ENCODE measurements around the gene HHATL. TPM values are rescaled to one million over a fixed set of nuclear protein-coding genes. Genes with fewer than 3 reads are reported as not detected.

The HHATL gene
- polyA plus RNA-seq, 4 donors = 0.43 to 0.74 (median 0.50) TPM

DNA sequence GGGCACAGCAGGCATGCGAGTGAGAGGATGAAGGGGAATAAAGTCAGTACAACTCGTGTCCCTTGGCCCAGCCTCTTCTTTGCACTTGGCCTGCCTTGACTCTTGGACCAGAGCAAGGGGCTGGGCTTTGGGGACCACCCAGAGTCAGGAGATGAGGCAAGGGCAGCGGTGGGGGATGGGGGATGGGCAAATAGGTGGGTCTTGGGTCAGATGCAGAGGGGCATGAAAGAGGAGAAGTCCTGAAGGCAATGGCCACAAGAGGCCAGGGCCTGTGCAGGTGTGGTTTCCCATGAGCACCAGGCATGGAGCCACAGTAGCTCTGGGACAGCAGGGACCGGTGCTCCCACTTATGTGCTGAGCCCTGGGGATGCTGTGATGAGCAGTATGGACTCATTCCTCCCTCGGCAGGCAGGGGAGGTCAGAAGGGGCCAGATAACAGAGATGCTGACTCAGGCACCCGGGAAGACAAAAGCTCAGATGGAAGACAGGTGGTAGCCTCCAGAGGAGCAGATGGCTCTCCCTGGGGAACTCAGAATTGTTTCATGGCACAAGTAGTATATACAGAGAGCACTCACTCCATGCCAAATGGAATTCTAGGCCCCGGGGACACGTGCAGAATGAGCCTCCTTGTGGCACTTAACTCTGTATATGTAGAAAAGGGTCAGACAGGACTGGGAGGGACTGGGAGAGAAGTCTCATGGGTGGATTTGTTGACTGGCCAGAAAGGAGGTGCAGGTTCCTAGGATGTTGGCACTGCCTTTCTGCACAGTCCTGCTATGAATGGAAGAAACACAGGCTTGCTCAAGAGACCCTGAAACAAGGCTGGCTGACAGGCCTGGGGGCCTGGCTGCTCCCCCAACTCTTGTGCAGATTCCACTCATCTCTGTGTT is 34.8 kb downstream of the HHATL start:
- no peak for DNase-seq (ENCODE audit: low read depth in 4 of 4, low spot score in 2 of 4)

DNA sequence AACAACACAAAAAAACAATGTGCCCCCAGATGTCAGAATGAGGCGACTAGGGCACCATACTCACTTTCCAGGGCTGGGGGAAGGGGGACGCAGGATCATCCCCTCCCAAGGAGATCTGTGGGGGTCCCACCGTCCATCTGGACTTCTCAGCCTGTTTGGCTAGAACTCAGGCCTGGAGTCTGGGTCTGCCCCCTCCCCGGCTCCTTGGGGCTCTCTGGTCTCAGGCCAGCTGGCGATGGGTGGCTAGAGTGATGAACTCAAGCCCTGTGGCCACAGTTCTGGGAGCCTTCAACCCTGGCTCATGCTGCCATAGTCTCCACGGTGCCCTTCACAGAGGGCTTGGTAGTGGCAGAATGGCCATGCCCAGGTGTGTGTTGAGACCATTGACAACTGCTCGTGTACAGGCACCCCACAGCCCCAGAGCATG is 35.5 kb downstream of the HHATL start:
- DNase-seq (ENCODE audit: low read depth in 4 of 4, low spot score in 2 of 4) = no peak

DNA sequence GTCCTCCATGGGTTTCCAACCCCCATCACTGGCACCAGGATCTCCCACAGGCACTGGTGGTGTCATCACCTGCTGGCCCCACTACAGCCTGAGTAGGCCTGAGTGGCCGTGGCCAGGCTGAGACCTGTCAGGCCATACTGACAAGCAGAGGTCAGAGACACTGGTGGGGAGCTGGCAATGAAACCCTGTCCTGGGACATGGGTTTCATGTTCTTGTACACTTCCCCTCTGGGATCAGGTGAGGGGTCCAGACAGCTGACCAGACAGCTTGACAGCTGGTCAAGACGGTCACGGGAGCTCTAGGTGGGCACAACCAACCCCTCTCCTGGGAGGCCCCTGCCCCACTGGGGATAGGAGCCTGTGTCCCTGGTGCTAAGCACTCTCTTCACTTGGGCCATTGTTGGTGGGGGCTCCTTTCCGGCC is 36.0 kb downstream of the HHATL start:
- no peak for DNase-seq (ENCODE audit: low read depth in 4 of 4, low spot score in 2 of 4)

DNA sequence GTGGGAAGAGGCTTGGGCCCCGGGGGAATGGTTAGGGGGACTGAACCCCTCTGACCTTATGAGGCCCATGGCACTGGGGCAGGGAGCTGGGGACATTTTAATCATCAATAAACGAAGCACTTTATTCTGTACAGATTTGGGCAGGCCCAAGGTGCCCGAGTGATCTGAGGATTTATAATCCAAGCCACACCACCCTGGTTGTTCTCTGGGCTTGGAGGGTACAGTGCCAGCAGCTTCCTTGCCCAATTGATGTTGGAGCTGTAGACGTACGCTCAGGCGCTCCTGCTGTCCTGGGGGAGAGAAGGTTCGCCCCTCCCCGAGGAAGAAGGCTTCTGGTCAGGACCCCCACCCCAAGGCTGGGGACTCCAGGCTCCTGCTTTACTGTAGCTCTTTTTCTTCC is 36.6 kb downstream of the HHATL start:
- DNase-seq (ENCODE audit: low read depth in 4 of 4, low spot score in 2 of 4) = no peak

DNA sequence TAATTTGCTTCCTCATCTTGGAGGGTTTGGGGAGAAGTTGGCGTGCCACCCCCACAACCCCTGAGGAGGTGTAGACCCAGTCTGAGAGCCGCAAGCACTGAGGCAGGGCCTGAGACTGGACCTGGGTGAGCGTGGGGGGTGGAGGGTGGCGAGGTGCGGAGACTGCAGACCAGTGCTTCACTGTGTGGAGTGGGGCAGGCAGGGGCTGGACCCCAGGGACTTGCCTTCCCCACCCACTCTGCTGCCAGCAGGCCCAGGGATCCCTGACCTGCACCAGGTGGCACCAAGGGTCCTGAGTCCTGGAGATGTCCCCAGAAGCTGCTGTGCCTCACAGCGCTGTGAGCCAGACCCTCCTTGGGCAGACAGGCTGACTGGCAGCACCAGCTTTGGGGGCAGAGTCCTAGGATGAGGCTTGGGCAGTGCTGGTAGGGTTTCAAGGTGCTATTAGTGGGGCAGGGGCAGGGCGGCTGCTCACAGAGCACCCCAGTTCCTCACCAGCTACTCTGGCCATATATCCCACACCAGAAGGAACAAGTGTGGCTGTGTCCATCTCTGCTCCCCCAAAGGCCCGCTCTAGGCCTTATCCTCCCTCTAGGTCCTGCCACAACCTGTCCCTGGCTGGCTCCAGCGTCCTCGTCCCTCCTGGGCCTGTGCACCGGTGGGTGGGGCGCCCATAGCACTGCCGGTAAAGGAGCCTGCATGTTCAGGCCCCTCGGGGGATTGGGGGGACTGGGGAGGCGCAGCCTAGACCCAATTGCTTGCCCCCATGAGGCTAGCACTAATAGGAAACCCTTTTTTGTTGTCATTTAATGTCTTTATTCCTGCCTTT is 37.3 kb downstream of the HHATL start:
- DNase-seq (ENCODE audit: low read depth in 4 of 4, low spot score in 2 of 4) = no peak

DNA sequence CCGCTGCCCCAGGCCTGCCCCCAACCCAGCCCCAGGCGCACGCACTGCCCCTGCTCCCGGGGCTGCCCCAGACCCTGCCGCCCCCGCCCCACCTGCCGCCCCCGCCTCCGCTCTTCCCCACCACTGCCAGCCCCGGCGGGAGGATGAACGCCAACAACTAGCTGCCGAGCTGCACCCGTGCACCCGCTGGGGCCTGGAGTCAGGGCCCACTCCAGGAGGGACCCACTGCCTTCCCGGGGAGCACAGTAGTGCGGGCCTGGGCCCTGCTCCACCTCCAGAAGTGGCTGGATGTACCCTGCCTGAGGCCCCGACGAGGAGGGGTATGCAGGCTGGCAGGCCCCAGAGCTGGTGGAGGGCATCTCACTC is 38.2 kb downstream of the HHATL start:
- no peak for DNase-seq (ENCODE audit: low read depth in 4 of 4, low spot score in 2 of 4)

DNA sequence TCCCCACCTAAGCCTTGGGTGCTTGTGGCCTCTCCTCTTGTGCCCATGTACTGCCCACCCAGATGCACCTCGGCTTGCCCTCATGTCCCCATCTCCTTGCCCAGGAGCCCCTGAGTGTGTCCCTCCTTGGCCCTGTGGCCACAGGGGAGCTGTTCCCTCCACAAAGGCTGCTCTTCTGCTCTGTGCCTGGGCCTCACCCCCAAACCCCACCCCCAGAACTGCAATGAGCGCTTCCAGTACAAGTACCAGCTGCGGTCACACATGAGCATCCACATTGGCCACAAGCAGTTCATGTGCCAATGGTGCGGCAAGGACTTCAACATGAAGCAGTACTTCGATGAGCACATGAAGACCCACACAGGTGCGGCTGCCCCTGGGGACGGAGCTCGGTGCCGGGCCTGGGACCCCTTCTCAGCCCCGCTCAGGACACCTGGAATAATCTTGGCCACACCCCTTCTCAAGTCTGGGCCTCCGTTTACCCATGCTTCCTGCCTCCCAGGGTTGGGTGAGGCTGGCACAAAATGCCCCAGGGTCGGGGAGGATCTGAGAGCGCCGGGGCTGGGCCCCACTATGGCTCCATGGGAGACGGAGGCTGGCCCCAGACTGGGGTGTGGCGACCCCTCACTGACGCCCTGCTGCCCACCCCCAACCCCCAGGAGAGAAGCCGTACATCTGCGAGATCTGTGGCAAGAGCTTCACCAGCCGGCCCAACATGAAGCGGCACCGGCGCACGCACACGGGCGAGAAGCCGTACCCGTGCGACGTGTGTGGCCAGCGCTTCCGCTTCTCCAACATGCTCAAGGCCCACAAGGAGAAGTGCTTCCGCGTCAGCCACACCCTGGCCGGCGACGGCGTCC is 38.8 kb downstream of the HHATL start:
- DNase-seq (ENCODE audit: low read depth in 4 of 4, low spot score in 2 of 4) = no peak

DNA sequence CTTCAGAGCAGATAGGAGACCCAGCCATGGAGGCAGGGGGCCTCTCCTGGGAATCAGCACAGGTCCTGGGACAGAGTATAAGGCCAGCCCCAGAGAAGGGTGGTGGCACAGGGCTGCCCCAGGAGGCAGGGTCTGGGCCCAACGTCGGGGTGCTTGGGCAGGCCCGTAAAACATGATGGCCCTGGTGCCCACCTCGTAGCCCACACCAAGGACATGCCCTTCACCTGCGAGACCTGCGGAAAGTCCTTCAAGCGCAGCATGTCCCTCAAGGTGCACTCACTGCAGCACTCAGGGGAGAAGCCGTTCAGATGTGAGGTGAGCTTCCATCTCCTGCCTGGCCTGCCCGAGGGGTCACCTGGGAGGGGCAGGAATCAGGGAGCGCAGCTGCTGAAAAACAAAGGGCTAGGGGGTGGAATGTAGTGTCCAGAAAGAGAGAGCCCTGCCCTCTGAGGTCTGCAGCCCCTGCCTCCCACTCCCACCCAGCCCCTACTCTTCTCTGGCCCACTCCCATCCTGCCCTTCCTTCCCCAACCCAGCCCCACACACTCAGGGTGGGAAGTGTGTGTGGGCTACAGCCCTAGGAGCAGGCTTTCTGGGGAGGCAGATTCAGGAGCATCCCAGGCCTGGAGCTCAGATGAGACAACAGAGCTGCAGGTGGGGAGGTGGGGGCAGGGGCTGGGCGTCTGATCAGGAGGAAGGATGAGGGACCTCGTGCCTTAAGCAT is 39.6 kb downstream of the HHATL start:
- DNase-seq (ENCODE audit: low read depth in 4 of 4, low spot score in 2 of 4) = no peak

DNA sequence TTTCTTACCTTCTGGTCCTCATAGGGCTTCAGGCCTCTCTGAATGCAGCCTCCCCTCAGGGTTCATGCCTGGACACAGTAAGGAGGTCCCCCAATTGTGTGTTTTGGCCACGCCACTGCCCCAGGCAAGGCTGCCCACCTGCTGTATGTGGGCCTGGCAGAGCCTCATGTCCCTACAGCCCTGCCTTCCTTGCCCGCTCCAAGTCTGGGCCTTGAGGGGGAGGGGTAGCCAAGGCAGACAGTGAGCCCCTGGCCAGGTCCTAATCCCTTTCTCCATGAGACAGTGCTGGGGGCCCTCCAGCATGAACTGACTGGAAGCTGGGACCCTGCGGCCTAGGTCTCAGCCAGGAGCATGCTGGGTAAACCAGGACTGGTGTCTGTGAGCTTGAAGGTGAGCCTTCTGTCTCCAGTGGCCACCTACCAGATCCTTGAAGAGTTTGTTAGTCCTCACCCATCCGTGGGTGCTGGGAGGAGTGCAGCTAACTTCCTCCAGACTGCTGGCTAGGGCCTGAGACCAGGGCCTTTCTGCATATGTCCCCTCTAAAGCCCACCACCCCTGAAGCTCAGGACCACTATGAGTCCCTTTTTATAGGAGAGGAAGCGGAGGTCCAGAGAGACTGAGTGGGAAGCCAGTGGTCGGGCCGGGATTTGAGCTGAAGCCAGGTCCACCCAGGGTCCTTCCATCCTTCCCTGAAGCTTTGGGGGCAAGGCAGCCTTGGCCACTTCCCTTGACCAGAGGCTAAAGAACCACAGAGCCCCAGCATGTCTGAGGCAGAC is 40.4 kb downstream of the HHATL start:
- no peak for DNase-seq (ENCODE audit: low read depth in 4 of 4, low spot score in 2 of 4)

DNA sequence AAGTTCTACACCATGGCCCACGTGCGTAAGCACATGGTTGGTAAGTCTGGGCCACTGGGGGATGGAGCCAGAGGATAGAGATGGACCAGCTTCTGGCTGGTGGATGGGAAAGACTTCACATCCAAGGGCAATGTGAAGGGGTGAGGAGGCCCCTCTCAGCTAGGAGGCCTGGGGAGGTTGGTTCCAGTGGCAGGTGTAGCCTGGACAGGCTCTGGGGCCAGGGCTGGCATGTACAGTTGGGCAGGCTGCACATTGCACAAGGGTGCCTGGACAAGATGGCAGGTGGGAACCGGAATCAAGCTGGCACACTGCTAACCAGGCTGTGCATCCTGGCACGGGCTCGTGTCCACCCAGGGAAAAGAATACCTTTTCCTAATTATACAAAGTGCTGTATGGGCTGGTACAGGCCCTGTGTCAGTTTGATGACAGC is 41.0 kb downstream of the HHATL start:
- no peak for DNase-seq (ENCODE audit: low read depth in 4 of 4, low spot score in 2 of 4)

DNA sequence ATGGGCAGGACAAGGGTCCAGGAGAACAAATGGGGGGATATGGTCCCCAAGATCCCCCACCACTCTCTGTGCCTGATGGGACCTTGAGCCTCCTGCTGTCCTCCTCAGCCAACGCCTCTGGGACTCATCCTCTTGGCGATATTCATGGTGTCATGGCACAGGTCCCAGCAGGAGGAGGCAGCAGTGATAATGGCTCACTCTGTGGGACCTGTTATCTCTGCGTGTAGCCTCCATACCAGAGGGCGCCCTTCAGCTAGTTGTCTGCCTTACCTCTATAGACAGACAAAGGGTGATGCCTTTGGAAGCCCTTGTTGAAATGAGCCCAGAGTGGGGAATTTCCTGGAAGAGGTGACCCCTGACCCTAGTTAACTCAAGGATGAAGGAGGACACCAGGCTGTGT is 41.7 kb downstream of the HHATL start:
- no peak for DNase-seq (ENCODE audit: low read depth in 4 of 4, low spot score in 2 of 4)

DNA sequence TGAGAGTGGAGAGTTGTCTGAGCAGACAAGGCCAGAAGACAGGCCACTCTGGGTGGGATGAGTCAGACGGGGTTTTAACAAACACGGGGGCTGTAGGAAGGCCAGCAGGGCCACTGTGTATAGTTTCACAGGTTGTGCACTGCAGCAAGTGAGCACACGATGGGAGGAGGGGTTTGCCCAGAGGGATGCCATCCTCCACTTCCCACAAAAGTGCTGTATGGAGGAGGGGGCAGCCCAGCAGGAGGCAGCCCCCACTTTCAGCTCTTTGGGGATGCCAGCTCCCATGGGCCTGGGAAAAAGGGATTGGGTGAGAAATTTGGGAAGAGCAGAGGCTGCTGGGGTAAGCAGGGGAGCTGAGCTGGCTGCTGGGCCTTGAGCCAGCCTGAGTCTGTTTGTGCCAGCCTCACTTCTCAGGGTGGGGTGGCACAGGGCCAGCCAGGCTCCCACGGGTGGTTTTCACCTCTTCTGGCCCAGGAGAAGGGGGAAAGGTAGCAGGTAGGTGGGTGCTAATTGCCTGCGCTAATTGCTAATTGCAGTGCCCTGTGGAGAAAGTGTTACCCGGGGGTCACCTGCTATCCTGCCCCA is 42.4 kb downstream of the HHATL start:
- no peak for DNase-seq (ENCODE audit: low read depth in 4 of 4, low spot score in 2 of 4)

DNA sequence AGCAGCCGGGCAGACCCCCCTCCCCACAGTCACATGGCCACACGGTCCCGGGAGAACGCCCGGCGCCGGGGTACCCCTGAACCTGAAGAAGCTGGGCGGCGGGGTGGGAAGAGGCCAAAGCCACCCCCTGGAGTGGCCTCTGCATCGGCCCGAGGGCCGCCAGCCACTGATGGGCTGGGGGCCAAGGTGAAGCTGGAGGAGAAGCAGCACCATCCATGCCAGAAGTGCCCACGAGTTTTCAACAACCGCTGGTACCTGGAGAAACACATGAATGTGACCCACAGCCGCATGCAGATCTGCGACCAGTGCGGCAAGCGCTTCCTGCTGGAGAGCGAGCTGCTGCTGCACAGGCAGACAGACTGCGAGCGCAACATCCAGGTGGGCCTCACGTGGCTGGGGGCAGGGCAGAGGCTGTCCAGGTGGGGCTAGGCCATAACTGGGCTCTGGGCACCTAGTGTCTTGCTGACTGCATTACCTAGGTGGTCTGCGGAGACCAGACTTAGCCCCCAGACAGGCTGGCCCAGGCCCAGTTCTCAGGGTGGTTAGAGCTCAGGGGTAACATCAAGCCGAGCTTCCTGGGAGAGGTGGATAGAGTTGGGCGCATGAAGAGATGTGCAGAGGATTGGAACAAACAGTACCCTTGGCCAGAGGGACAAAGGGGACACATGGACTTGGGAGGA is 43.0 kb downstream of the HHATL start:
- no peak for DNase-seq (ENCODE audit: low read depth in 4 of 4, low spot score in 2 of 4)

DNA sequence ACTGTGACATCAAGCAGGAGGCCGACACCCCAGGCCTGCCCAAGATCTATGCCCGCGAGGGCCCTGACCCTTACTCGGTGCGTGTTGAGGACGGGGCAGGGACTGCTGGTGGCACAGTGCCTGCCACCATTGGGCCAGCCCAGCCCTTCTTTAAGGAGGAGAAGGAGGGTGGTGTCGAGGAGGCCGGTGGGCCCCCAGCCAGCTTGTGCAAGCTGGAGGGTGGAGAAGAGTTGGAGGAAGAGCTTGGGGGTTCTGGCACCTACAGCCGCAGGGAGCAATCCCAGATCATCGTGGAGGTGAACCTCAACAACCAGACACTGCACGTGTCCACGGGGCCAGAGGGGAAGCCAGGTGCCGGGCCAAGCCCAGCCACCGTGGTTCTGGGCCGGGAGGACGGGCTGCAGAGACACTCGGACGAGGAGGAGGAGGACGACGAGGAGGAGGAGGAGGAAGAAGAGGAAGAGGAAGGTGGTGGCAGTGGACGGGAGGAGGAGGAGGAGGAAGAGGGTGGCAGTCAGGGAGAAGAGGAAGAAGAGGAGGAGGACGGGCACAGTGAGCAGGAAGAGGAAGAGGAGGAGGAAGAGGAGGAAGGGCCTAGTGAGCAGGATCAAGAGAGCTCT is 43.7 kb downstream of the HHATL start:
- no peak for DNase-seq (ENCODE audit: low read depth in 4 of 4, low spot score in 2 of 4)

DNA sequence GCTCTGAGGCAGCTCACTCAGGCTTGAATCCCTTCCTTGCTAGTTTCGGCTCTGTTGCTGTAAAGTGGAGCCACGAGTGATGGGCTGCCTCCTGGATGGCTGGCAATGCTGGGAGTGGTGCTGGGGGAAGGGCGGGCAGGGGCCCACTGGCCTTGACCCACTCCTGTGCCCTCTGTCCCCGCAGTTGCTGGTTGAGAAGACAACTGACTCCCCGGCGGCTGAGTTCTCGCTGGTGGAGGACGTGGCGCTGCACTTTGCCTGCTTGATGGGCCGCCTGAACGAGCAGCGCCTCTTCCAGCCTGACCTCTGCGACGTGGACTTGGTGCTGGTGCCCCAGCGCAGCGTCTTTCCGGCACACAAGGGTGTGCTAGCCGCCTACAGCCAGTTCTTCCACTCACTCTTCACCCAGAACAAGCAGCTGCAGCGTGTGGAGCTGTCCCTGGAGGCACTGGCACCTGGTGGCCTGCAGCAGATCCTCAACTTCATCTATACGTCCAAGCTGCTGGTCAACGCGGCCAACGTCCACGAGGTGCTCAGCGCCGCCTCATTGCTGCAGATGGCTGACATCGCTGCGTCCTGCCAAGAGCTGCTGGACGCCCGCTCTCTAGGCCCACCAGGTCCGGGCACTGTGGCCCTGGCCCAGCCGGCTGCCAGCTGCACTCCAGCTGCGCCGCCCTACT is 44.4 kb downstream of the HHATL start:
- DNase-seq (ENCODE audit: low read depth in 4 of 4, low spot score in 2 of 4) = no peak

DNA sequence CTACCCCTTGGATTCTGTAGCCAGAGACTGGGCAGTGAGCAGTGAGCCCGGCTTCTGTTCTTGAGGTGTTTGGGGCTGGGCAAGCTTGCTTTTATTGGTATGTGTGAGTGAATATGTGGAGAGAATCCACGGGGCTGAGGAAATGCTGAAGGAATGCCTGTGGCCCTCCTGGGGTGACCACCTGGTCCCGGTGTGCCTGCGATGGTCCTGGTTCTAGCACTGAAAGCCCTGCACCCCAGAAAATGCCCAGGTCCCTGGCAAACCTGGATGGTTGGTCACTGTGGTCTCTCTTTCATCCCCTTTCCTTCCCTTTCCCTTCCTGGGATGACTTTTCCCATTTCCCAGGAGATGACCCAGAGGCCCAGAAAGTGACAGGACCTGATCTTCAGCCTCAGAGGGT is 44.9 kb downstream of the HHATL start:
- DNase-seq (ENCODE audit: low read depth in 4 of 4, low spot score in 2 of 4) = no peak
